Hepatocyte (in vitro differentiated cells): ENCODE results near the gene RNF213.

Experiments
- EZH2 ChIP-seq: fragments of 200-600 bp; sonication (generic); IDR thresholded peaks from 2 replicates; pipeline ENCODE4 v1.6.1; 2016; ENCODE audit warnings: antibody characterized with exemption, mild to moderate bottlenecking, borderline replicate concordance
- EZH2phosphoT487 ChIP-seq: fragments of 200-600 bp; sonication (generic); IDR thresholded peaks from one replicate; pipeline ENCODE4 v1.6.1; 2018; ENCODE audit warnings: antibody characterized with exemption, mild to moderate bottlenecking, low read depth, moderate library complexity; ENCODE audit not compliant: unreplicated experiment, severe bottlenecking
- TF ChIP-seq, protein P1 (sequence below): fragments of 200-600 bp; sonication (generic); IDR thresholded peaks from 2 replicates; pipeline ENCODE4 v1.5.1; 2016; ENCODE audit warnings: antibody characterized with exemption, mild to moderate bottlenecking; ENCODE audit not compliant: poor library complexity

GRCh38 chr17:80294210-80294609, 33.6 kb downstream of the RNF213 start:
- TF ChIP-seq, protein P1, sequence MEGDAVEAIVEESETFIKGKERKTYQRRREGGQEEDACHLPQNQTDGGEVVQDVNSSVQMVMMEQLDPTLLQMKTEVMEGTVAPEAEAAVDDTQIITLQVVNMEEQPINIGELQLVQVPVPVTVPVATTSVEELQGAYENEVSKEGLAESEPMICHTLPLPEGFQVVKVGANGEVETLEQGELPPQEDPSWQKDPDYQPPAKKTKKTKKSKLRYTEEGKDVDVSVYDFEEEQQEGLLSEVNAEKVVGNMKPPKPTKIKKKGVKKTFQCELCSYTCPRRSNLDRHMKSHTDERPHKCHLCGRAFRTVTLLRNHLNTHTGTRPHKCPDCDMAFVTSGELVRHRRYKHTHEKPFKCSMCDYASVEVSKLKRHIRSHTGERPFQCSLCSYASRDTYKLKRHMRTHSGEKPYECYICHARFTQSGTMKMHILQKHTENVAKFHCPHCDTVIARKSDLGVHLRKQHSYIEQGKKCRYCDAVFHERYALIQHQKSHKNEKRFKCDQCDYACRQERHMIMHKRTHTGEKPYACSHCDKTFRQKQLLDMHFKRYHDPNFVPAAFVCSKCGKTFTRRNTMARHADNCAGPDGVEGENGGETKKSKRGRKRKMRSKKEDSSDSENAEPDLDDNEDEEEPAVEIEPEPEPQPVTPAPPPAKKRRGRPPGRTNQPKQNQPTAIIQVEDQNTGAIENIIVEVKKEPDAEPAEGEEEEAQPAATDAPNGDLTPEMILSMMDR, result no peak
- TF ChIP-seq EZH2, result no peak
- TF ChIP-seq EZH2phosphoT487, result no peak
